Endothelial cell of umbilical vein (primary cell): ENCODE results near the gene DNASE1L1. TPM values are rescaled to one million over a fixed set of nuclear protein-coding genes. Genes with fewer than 3 reads are reported as not detected.

Source experiments
- BruUV-seq: library from RNA; stranded (reverse); fragments of 400-500 nt; replicated peaks from 2 replicates; lab custom pipeline; 2021; lab: Mats Ljungman, UMichigan
- CTCF ChIA-PET: fragments of 300-600, 350-600 bp; sonication (Branson Sonifier 250); formaldehyde crosslinking; loops from one replicate; lab custom pipeline; 2021; ENCODE audit warnings: antibody characterized with exemption, inconsistent platforms; lab: Charles Lee
- POLR2A ChIA-PET: fragments of 300-600, 350-600 bp; sonication (Branson Sonifier 250); formaldehyde crosslinking; loops from one replicate; lab custom pipeline; 2021; ENCODE audit warnings: antibody characterized with exemption, inconsistent platforms; lab: Charles Lee
- DNase-seq: peaks from one replicate; pipeline ENCODE4 v3.0.0-alpha.2; 2011; ENCODE audit warnings: low read depth, low spot score
- FAIRE-seq: peaks from 2 replicates; lab custom pipeline; 2011; peaks lifted over from hg19 to GRCh38; lab: Jason Lieb, UNC
- H2AFZ ChIP-seq: 2 replicates; pipeline ENCODE4 v1.6.0; 2012; ENCODE audit warnings: low read depth, low read length, control low read depth, inconsistent platforms
- H3K27ac ChIP-seq: 2 replicates; pipeline ENCODE4 v1.5.1; 2011; ENCODE audit warnings: low read depth, mild to moderate bottlenecking, control low read depth, low read length, moderate library complexity; ENCODE audit not compliant: insufficient read depth
- H3K27me3 ChIP-seq, 2 experiments: 2 replicates each; pipeline versions ENCODE4 v1.6.0 to v1.6.1; 2011; ENCODE audit warnings: low read length in 2 of 2, mixed read lengths in 1 of 2; ENCODE audit not compliant: control insufficient read depth in 2 of 2, insufficient read depth in 2 of 2
- H3K36me3 ChIP-seq, 2 experiments: 2 replicates in 1 of 2; 3 replicates in 1 of 2; pipeline ENCODE4 v1.5.1; 2011; ENCODE audit warnings: low read length in 2 of 2, mild to moderate bottlenecking in 1 of 2, moderate library complexity in 1 of 2; ENCODE audit not compliant: control insufficient read depth in 2 of 2, insufficient read depth in 2 of 2; ENCODE audit errors: extremely low read depth in 1 of 2
- H3K4me1 ChIP-seq: 3 replicates; pipeline ENCODE4 v1.5.1; 2011; ENCODE audit warnings: mild to moderate bottlenecking, low read length; ENCODE audit not compliant: control insufficient read depth, insufficient read depth; ENCODE audit errors: extremely low read depth
- H3K4me2 ChIP-seq: 2 replicates; pipeline ENCODE4 v1.6.1; 2011; ENCODE audit warnings: low read length, control low read depth, mixed read lengths; ENCODE audit not compliant: insufficient read depth
- H3K4me3 ChIP-seq, 3 experiments: fragments of 200-600 bp in 1 of 3; sonication (generic), shearing (Covaris generic) in 1 of 3; replicated peaks in 1 of 3; 2 replicates each; pipeline ENCODE4 v1.5.1; 2011 to 2016; ENCODE audit warnings: control low read depth in 3 of 3, low read length in 3 of 3, mild to moderate bottlenecking in 2 of 3, inconsistent platforms in 1 of 3, low read depth in 1 of 3, moderate library complexity in 1 of 3; ENCODE audit not compliant: insufficient read depth in 1 of 3
- H3K79me2 ChIP-seq: 2 replicates; pipeline ENCODE4 v1.6.0; 2012; ENCODE audit warnings: low read length, inconsistent platforms; ENCODE audit not compliant: control insufficient read depth, insufficient read depth
- H3K9ac ChIP-seq: replicated peaks from 2 replicates; pipeline ENCODE3; 2011; ENCODE audit warnings: low read length, control low read depth; ENCODE audit not compliant: insufficient read depth; ENCODE audit errors: extremely low read depth
- H3K9me1 ChIP-seq: replicated peaks from 3 replicates; pipeline ENCODE4 v1.6.0; 2011; ENCODE audit warnings: mild to moderate bottlenecking, low read length; ENCODE audit not compliant: control insufficient read depth, insufficient read depth; ENCODE audit errors: extremely low read depth
- H3K9me3 ChIP-seq: replicated peaks from 2 replicates; pipeline ENCODE4 v1.5.1; 2012; ENCODE audit warnings: low read length, inconsistent platforms; ENCODE audit not compliant: control insufficient read depth, insufficient read depth
- H4K20me1 ChIP-seq: replicated peaks from 2 replicates; pipeline ENCODE3; 2011; ENCODE audit warnings: mild to moderate bottlenecking, low read length; ENCODE audit not compliant: control insufficient read depth, insufficient read depth; ENCODE audit errors: extremely low read depth
- EZH2 ChIP-seq: IDR thresholded peaks from 2 replicates; pipeline ENCODE4 v1.6.1; 2012; ENCODE audit warnings: borderline replicate concordance, low read depth, mild to moderate bottlenecking, moderate library complexity, low read length, inconsistent platforms; ENCODE audit not compliant: severe bottlenecking
- FOS ChIP-seq: IDR thresholded peaks from 2 replicates; pipeline ENCODE4 v1.6.1; 2011; ENCODE audit warnings: mild to moderate bottlenecking, low read length, moderate library complexity, borderline replicate concordance; ENCODE audit not compliant: insufficient read depth
- GATA2 ChIP-seq: IDR thresholded peaks from 2 replicates; pipeline ENCODE4 v1.7.0; 2011; ENCODE audit warnings: low read depth, mild to moderate bottlenecking, moderate library complexity, mixed read lengths, low read length; ENCODE audit not compliant: insufficient read length, insufficient read depth
- JUN ChIP-seq: IDR thresholded peaks from 2 replicates; pipeline ENCODE4 v1.6.1; 2011; ENCODE audit warnings: borderline replicate concordance, low read depth; ENCODE audit not compliant: insufficient read length, insufficient read depth
- MYC ChIP-seq: IDR thresholded peaks from one replicate; pipeline ENCODE4 v1.6.1; 2011; ENCODE audit warnings: mild to moderate bottlenecking, low read depth, low read length
- POLR2A ChIP-seq: IDR thresholded peaks from 2 replicates; pipeline ENCODE4 v1.6.1; 2012; ENCODE audit warnings: low read depth, mild to moderate bottlenecking, control low read depth, low read length
- POLR2AphosphoS5 ChIP-seq: IDR thresholded peaks from 2 replicates; pipeline ENCODE4 v1.6.1; 2012; ENCODE audit warnings: low read depth, mild to moderate bottlenecking, control low read depth, low read length, moderate library complexity; ENCODE audit not compliant: insufficient read depth
- dilution Hi-C: fragments of 300-500 bp; cut with MboI; formaldehyde crosslinking; loops from one replicate; pipeline ENCODE4 v1.15.0; 2019; ENCODE audit warnings: low sequenced_read_pairs; ENCODE audit not compliant: extremely low pct_ligation_motif_present
- intact Hi-C: fragments of 100-400 bp; cut with micrococcal nuclease; formaldehyde crosslinking; loops from one replicate; pipeline ENCODE4 v1.10.0; 2022
- polyA plus RNA-seq, 4 experiments: library from polyadenylated mRNA; depleted of rRNA in 3 of 4; stranded (reverse) in 3 of 4; unstranded in 1 of 4; fragments of >200 nt; gene quantifications; 2 replicates each; pipeline versions ENCODE4 v1.2.1 to v1.2.3, GENCODE V29; 2011 to 2012; ENCODE audit warnings: missing spikeins in 1 of 4
- total RNA-seq: library from RNA; stranded (reverse); gene quantifications from 2 replicates; pipeline ENCODE4 v1.2.3, GENCODE V29; 2021
- TF ChIP-seq, protein P1 (sequence below), 2 donors: IDR thresholded peaks; 1 replicate in 1 of 2; 2 replicates in 1 of 2; pipeline ENCODE4 v1.5.1; 2011; ENCODE audit warnings: low read length in 2 of 2, mild to moderate bottlenecking in 2 of 2, moderate library complexity in 2 of 2, control low read depth in 1 of 2, inconsistent platforms in 1 of 2, low read depth in 1 of 2; ENCODE audit not compliant: insufficient read depth in 1 of 2; ENCODE audit errors: extremely low read depth in 1 of 2
- TF ChIP-seq, protein P2 (sequence below): IDR thresholded peaks from 2 replicates; pipeline ENCODE4 v1.6.1; 2011; ENCODE audit not compliant: insufficient read depth, insufficient read length

Gene DNASE1L1
- total and polyA plus RNA-seq, 2 donors (not counting 3 experiments of a cell fraction or from before 2014, with no cell fraction given): 61.5 to 84.9 TPM

DNA sequence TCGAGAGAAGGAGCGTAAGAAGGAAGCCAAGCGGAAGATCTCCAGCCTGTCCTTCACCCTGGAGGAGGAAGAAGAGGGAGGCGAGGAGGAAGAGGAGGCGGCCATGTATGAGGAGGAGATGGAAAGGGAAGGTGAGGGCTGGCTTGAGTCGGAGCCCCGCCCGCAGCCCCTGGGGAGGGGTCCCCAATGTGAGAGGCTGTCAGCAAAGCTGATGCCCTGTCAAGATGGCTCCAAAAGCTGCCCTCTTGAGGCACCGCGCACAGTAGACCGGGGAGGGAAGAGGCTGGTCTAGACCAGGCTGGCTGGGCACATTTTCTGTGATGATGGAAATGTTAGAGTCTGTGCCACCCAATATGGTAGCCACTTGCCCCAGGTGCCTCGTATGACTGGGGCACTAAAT, 37.4 kb upstream of the DNASE1L1 start:
- POLR2A ChIA-PET: interaction anchor here (0.8 kb wide), 1 partner anchor 12 kb away, joined by 3 read pairs; no protein-coding TSS in a partner anchor
- H3K4me1 ChIP-seq: peaks cover 8% of the 10 kb centered on the region
- no peaks in the 10 kb centered on the region for H3K9me3 ChIP-seq
- H3K4me2 ChIP-seq: no peak overlapping the region
- no peaks in the 10 kb centered on the region for H3K9me1 ChIP-seq
- peaks cover 25% of the 10 kb centered on the region for H3K79me2 ChIP-seq
- no peak overlapping the region for H3K9ac ChIP-seq
- no peak for DNase-seq
- H3K27me3 ChIP-seq: no peaks in the 10 kb centered on the region
- H4K20me1 ChIP-seq: no peaks in the 10 kb centered on the region
- dilution Hi-C loops (no loop called here), intact Hi-C loops (no loop called here)
- no TSS peak for BruUV-seq
- H3K27ac ChIP-seq: no peak overlapping the region
- TF ChIP-seq MYC: no peak
- TF ChIP-seq, protein P1, sequence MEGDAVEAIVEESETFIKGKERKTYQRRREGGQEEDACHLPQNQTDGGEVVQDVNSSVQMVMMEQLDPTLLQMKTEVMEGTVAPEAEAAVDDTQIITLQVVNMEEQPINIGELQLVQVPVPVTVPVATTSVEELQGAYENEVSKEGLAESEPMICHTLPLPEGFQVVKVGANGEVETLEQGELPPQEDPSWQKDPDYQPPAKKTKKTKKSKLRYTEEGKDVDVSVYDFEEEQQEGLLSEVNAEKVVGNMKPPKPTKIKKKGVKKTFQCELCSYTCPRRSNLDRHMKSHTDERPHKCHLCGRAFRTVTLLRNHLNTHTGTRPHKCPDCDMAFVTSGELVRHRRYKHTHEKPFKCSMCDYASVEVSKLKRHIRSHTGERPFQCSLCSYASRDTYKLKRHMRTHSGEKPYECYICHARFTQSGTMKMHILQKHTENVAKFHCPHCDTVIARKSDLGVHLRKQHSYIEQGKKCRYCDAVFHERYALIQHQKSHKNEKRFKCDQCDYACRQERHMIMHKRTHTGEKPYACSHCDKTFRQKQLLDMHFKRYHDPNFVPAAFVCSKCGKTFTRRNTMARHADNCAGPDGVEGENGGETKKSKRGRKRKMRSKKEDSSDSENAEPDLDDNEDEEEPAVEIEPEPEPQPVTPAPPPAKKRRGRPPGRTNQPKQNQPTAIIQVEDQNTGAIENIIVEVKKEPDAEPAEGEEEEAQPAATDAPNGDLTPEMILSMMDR (IDR thresholded peaks at IDR 0.05; ENCODE audit: extremely low read depth in 1 of 2, insufficient read depth in 1 of 2, low read depth in 1 of 2, low read length in 2 of 2): no peak
- no peak for TF ChIP-seq POLR2A
- no peak for TF ChIP-seq POLR2AphosphoS5
- TF ChIP-seq FOS: no peak
- TF ChIP-seq JUN: no peak
- TF ChIP-seq, protein P2, sequence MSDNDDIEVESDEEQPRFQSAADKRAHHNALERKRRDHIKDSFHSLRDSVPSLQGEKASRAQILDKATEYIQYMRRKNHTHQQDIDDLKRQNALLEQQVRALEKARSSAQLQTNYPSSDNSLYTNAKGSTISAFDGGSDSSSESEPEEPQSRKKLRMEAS: no peak
- TF ChIP-seq EZH2: no peak
- no peak for TF ChIP-seq GATA2
- no peak overlapping the region for H3K4me3 ChIP-seq
- no peak overlapping the region for H2AFZ ChIP-seq
- peaks cover 0 to 42% of the 10 kb centered on the region in 2 experiments for H3K36me3 ChIP-seq
- CTCF ChIA-PET: no interaction called here
- FAIRE-seq: no peak
